HFFc6 (cell line): ENCODE measurements around the gene ROMO1. TPM values are rescaled to one million over a fixed set of nuclear protein-coding genes. Genes with fewer than 3 reads are reported as not detected.
A peak's percentile ranks its signal among the peaks of the same experiment; 100 is the strongest.

ENCODE experiments used
- DNase-seq: peaks from one replicate; pipeline ENCODE4 v3.0.0-alpha.2; 2018
- H3K27ac Mint-ChIP-seq: 2 replicates; pipeline ENCODE4 v1.8.0; 2020; ENCODE audit warnings: mild to moderate bottlenecking, mixed read lengths
- H3K27me3 Mint-ChIP-seq: 2 replicates; pipeline ENCODE4 v1.8.0; 2021; ENCODE audit warnings: mild to moderate bottlenecking, moderate library complexity, mixed read lengths; ENCODE audit not compliant: insufficient read depth
- H3K36me3 Mint-ChIP-seq: 2 replicates; pipeline ENCODE4 v1.8.0; 2021; ENCODE audit warnings: low read depth, mixed read lengths
- H3K4me1 Mint-ChIP-seq: 2 replicates; pipeline ENCODE4 v1.8.0; 2020; ENCODE audit warnings: low read depth, mixed read lengths
- H3K4me3 Mint-ChIP-seq: 2 replicates; pipeline ENCODE4 v1.8.0; 2020; ENCODE audit warnings: mild to moderate bottlenecking, moderate library complexity, mixed read lengths
- H3K9me3 Mint-ChIP-seq: 2 replicates; pipeline ENCODE4 v1.8.0; 2020; ENCODE audit warnings: mild to moderate bottlenecking, mixed read lengths
- CTCF ChIP-seq: fragments of 200-600 bp; sonication (generic); IDR thresholded peaks from 2 replicates; pipeline ENCODE4 v1.5.0; 2021; ENCODE audit warnings: antibody characterized with exemption, mild to moderate bottlenecking
- long read RNA-seq: library from polyadenylated mRNA; unstranded; transcript quantifications from one replicate; pipeline ENCODE4 v2.0.0, GENCODE V29; 2019
- total RNA-seq, 6 experiments: library from RNA; stranded (reverse); fragmentation: NEBNext Ultra II Directional; extraction: Animal tissue kit (Norgen Biotek cat#: 25700); gene quantifications; 2 replicates in 1 of 6; 3 replicates in 5 of 6; pipeline ENCODE4 v1.2.3, GENCODE V29; 2021

ROMO1 gene
- 100 to 1,000 TPM; 158 to 236 (median 195) TPM for total RNA-seq
- long read RNA-seq, transcript ROMO1-201 (2 exons, 496 nt) = minor isoform, 26 of 232 reads
- long read RNA-seq, transcript ROMO1-204 (3 exons, 498 nt) = minor isoform, 74 of 232 reads
- long read RNA-seq, transcript ROMO1-203 (3 exons, 422 nt) = major isoform, 131 of 232 reads
- long read RNA-seq, partial matches to known transcripts = 0 of 232 reads
- long read RNA-seq, other reads (novel, unspliced or antisense) = 0 of 232 reads

GRCh38 chr20:35699127-35699956 lies at the start of gene ROMO1, which contains the start of gene NFS1:
TSS of gene ROMO1 (plus strand) at chr20:35699405. CDS start at chr20:35699633, 228 bp downstream.
TSS of gene NFS1 (minus strand) at chr20:35699352. CDS start at chr20:35699288, 64 bp downstream.
- peaks cover 4% of the 10 kb centered on the region; the same call in 1 of the 2 replicates for H3K9me3 Mint-ChIP-seq
- H3K27ac Mint-ChIP-seq = peak within 1 kb of the TSS; percentile 99
- DNase-seq = peak; percentile 77
- peaks cover 31% of the 10 kb centered on the region for H3K27me3 Mint-ChIP-seq
- H3K4me1 Mint-ChIP-seq = peaks cover 63% of the 10 kb centered on the region
- TF ChIP-seq CTCF = peak; percentile 58
- peaks cover 53% of the 10 kb centered on the region for H3K36me3 Mint-ChIP-seq
- H3K4me3 Mint-ChIP-seq = peak within 1 kb of the TSS; percentile 92

- no peak for DNase-seq
- H3K9me3 Mint-ChIP-seq = no peaks in the 10 kb centered on the region
- peaks cover 8% of the 10 kb centered on the region for H3K36me3 Mint-ChIP-seq
- no peak overlapping the region for H3K4me3 Mint-ChIP-seq
- H3K27me3 Mint-ChIP-seq = no peaks in the 10 kb centered on the region
- H3K4me1 Mint-ChIP-seq = peaks cover 26% of the 10 kb centered on the region
- no peak for TF ChIP-seq CTCF
- H3K27ac Mint-ChIP-seq = peak overlapping the region; percentile 4; the same call in 1 of the 2 replicates
These were observed 48.6 kb upstream of the ROMO1 start for GRCh38 chr20:35650632-35651031.

- peaks cover 8% of the 10 kb centered on the region for H3K36me3 Mint-ChIP-seq
- peaks cover 26% of the 10 kb centered on the region for H3K4me1 Mint-ChIP-seq
- no peaks in the 10 kb centered on the region for H3K27me3 Mint-ChIP-seq
- H3K4me3 Mint-ChIP-seq = no peak overlapping the region
- no peak for DNase-seq
- H3K27ac Mint-ChIP-seq = no peak overlapping the region
- no peaks in the 10 kb centered on the region for H3K9me3 Mint-ChIP-seq
- TF ChIP-seq CTCF = no peak
These were observed 47.2 kb upstream of the ROMO1 start for GRCh38 chr20:35651958-35652357.

DNA sequence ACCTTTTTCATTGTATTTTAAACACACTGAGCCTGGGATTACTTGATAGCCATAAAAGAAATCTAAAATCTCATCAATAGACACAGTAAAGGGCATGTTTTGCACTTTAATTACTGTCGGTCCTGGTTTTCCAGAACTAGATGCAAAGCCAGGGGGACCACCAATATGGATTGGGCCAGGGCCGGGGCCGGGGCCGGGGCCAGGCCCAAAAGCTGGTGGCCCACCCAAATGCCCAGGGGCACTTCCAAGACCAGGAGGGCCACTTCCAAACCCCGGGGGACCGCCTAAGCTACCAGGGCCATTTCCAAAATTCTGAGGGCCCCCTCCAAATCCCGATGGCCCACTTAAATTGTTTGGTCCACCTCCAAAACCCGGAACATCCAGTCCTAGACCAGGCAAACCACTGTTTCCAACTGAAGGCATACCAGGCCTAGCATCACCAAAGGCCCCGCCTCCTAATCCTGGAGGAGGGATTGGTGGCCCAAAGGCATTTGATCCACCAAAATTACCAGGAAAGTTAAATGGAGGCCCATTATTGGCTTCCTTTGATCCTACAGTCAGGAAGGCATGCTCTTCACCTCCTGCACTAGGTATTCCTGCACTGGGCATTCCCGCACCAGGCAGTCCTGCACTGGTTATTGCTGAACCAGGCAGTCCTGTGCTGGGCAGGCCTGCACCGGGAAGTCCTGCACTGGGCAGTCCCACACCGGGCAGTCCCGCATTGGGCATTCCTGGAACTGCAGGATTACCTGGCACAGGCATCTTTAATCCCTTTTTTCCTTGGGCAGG lies 46.4 kb upstream of the ROMO1 start:
- H3K4me1 Mint-ChIP-seq = peaks cover 26% of the 10 kb centered on the region
- DNase-seq = no peak
- no peaks in the 10 kb centered on the region for H3K27me3 Mint-ChIP-seq
- H3K9me3 Mint-ChIP-seq = no peaks in the 10 kb centered on the region
- TF ChIP-seq CTCF = no peak
- H3K27ac Mint-ChIP-seq = no peak overlapping the region
- H3K4me3 Mint-ChIP-seq = no peak overlapping the region
- peaks cover 8% of the 10 kb centered on the region; the same call in 1 of the 2 replicates for H3K36me3 Mint-ChIP-seq

GRCh38 chr20:35653430-35653734 lies 45.8 kb upstream of the ROMO1 start:
- Mint-ChIP-seq H3K9me3 (no peaks in the 10 kb centered on the region), H3K27me3 (no peaks in the 10 kb centered on the region), H3K36me3 (peaks cover 8% of the 10 kb centered on the region; the same call in 1 of the 2 replicates), H3K4me3 (no peak overlapping the region), H3K27ac (no peak overlapping the region), H3K4me1 (peaks cover 26% of the 10 kb centered on the region)
- no peak for DNase-seq
- TF ChIP-seq CTCF = no peak
